ENCODE data around the gene CXCL5. TPM values are rescaled to one million over a fixed set of nuclear protein-coding genes. Genes with fewer than 3 reads are reported as not detected.
"Not testable (repeated sequence)": the region's sequence is repeated elsewhere in the genome, so short reads cannot be mapped to it uniquely, and the experiment has no call there.

Gene CXCL5
- polyA plus RNA-seq, 3 donors, result 0.11 to 0.17 (median 0.12) TPM

DNA sequence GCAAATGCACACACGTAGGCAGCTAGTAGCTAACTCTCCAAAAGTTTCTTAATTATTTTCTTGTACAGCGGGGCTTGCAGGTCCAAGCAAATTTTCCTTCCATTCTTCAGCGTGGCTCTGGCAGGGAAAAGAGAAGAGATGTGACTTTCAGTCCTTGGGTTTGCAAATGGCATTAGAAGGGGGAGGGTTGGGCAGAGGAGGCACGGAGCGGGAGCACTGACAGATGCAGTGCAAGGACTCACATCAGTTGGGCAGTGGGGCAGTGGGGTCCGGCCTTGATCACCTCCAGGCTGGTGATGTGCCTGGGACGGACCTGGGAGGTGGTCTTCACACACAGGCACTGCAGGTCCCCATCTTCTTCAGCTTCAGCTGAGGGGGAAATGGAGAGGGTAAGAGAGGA is 17.3 kb downstream of the CXCL5 start:
- not testable (repeated sequence) for DNase-seq (ENCODE audit: extremely low read depth in 1 of 11, low read depth in 9 of 11, low spot score in 4 of 11)

GRCh38 chr4:73979407-73979957 is 19.0 kb downstream of the CXCL5 start:
- no peak for DNase-seq (ENCODE audit: extremely low read depth in 1 of 11, low read depth in 9 of 11, low spot score in 4 of 11)

DNA sequence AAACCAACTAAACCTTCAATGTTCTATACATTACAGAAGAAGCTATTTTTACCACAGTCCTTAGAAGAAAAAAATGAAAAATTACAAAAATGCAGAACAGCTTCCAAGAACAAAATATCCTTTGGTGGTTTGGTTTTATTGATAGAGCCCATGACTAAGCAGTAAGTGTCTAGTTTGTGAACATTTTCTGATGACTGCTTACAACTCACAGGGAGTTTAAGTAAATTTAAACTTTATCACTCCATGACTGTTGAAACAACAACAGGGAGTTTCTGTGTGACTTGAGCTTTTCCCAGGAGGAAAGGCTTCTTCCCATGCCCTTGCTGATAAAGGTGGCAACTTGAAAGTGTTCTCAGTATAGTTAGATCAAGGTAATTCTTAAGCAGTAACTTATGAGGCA is 19.6 kb downstream of the CXCL5 start:
- DNase-seq (ENCODE audit: extremely low read depth in 1 of 11, low read depth in 9 of 11, low spot score in 4 of 11), result no peak

DNA sequence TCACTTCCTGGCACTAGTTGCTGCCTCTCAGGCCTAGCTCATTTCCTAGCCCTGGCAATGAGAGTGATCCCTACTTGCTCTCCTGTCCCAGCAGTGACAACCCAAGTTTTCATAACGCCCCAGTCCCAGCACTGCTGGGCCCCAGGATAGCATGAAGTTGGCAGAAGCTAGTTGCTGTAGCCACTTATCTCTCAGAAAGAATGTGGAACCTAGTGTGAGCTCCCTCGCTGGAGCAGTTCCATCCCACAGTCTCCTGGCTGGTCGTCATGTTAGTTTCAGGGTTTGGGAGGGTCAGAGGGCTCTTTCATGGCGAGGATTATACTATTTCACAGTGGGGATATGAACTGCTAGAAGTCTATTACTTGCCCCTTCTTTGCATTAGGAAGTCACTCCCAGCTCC is 21.8 kb downstream of the CXCL5 start:
- no peak for DNase-seq (ENCODE audit: extremely low read depth in 1 of 11, low read depth in 9 of 11, low spot score in 4 of 11)

GRCh38 chr4:73976217-73976616 is 22.3 kb downstream of the CXCL5 start:
- no peak for DNase-seq (ENCODE audit: extremely low read depth in 1 of 11, low read depth in 9 of 11, low spot score in 4 of 11)

DNA sequence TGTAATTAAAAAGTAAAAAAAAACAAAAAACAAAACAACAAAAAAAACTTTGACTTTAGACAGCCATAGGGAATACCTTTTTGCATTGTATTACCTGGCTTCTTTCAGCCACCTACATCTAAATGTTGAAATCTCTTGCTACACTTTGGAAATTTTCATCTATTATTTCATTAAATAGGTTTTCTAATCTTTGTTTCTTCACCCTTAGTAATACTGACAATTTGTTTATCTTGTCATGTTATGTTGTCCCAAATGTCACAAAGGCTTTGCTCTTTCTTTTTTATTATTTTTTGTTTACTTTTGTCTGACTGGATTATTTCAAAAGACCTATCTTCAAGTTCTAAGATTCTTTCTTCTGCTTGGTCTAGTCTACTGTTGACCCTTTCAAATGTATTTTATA is 24.1 kb downstream of the CXCL5 start:
- DNase-seq (ENCODE audit: extremely low read depth in 1 of 11, low read depth in 9 of 11, low spot score in 4 of 11), result no peak

- no peak for DNase-seq (ENCODE audit: extremely low read depth in 1 of 11, low read depth in 9 of 11, low spot score in 4 of 11)
Observed at GRCh38 chr4:73970945-73971344, 27.5 kb downstream of the CXCL5 start.

- DNase-seq (ENCODE audit: extremely low read depth in 1 of 11, low read depth in 9 of 11, low spot score in 4 of 11), result no peak
Observed at GRCh38 chr4:73970011-73970410, 28.5 kb downstream of the CXCL5 start.

DNA sequence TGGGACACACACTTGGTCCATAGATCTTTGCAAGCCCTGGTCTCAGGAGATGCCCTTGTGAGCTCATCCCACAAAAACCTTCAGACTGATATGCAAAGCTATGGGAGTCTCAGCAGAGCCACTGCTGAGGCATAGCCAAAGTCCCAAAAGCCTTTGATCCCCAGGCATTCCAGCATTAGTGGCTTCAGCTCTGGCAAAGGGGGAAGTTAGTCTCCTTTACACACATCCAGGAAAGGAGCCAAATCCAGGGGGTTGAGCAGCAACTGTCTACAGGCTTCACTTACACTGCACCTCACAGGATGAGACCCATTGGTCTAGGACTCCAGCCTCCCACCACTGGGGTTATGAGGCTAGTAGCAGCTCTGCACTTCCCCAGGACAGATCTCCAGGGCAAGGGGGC is 30.6 kb downstream of the CXCL5 start:
- DNase-seq (ENCODE audit: extremely low read depth in 1 of 11, low read depth in 9 of 11, low spot score in 4 of 11), result no peak

- no peak for DNase-seq (ENCODE audit: extremely low read depth in 1 of 11, low read depth in 9 of 11, low spot score in 4 of 11)
Observed at GRCh38 chr4:73964862-73965611, 33.4 kb downstream of the CXCL5 start.

DNA sequence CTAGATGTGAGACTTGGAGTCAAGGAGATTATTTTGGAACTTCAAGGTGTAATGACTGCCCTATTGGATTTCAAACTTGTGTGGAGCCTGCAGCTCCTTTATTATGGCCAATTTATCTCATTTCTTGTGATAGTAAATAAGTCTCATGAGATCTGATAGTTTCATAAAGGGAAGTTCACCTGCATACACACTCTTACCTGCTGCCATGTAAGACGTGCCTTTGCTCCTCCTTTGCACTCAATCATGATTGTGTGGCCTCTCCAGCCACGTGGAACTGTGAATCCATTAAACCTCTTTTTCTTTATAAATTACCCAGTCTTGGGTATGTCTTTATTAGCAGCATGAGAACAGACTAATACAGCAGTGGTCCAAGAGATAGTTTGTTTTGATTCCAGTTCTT is 35.8 kb downstream of the CXCL5 start:
- no peak for DNase-seq (ENCODE audit: extremely low read depth in 1 of 11, low read depth in 9 of 11, low spot score in 4 of 11)

DNA sequence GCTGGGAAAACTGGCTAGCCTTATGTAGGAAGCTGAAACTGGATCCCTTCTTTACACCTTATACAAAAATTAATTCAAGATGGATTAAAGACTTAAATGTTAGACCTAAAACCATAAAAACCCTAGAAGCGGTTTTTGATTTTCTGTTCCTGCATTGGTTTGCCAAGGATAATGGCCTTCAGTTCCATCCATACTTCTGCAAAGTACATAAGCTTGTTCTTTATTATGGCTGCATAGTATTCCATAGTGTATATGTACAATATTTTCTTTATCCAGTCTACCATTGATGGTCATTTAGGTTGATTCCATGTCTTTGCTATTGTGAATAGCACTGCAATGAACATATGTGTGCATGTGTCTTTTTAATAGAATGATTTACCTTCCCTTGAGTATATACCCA is 39.4 kb downstream of the CXCL5 start:
- not testable (repeated sequence) for DNase-seq (ENCODE audit: extremely low read depth in 1 of 11, low read depth in 9 of 11, low spot score in 4 of 11)

DNA sequence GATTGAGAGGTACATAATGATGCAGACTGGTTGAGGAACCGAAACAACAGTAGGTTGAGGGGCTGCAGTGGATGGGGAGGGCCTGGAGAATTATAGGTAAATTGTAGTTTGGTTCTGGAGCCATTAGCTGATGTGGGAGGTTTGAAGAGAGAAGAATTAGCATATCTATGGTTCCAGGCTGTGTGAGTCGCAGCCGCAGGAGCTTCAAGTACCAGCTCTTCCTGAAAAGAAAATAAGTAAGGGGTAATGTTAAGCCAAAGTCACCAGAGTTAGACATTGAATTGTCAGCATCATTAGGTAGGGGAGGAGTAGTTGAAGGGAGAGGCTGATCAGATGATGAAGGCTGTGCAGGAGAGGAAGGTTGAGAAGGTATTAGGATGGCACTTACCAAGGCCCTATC is 46.1 kb downstream of the CXCL5 start:
- DNase-seq (ENCODE audit: extremely low read depth in 1 of 11, low read depth in 9 of 11, low spot score in 4 of 11), result no peak

GRCh38 chr4:73950376-73950920 is 48.0 kb downstream of the CXCL5 start:
- peak in 1 of 11 donors; percentile 1 for DNase-seq (ENCODE audit: extremely low read depth in 1 of 11, low read depth in 9 of 11, low spot score in 4 of 11)

DNA sequence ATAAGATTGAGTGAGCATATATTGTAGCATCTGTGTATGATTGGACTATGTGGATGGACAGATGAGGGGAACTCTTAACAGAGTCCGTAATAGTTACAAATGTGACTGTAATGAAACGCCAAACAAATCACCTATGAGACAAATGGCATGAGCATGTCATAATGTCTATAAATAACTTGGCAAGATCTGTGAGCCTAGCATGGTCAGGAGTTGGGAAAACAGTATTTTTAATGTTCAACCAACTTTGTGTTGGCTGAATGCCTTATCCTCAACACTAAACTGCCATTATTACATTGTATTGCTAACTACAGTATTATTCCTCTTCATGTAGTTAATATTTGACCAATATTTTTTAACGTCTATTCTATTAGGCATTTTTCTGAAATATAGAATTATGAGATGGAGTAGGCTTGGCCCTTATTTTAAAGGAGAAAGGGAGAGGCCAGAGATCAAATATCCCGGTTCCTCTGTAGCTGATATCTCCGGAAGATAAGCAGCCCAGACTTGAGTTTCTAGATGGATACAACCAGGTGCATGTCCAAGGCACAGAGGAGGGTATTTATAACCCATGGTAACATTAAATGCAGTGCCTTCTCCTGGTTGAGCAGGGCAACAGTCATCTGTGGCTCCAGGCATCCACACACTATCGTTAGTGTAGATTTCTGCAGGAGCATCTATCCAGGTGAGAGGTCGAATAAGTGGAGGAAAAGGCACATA is 49.3 kb downstream of the CXCL5 start:
- no peak for DNase-seq (ENCODE audit: extremely low read depth in 1 of 11, low read depth in 9 of 11, low spot score in 4 of 11)

GRCh38 chr4:73948291-73948690 is 50.2 kb downstream of the CXCL5 start:
- DNase-seq (ENCODE audit: extremely low read depth in 1 of 11, low read depth in 9 of 11, low spot score in 4 of 11), result no peak

- no peak for DNase-seq (ENCODE audit: extremely low read depth in 1 of 11, low read depth in 9 of 11, low spot score in 4 of 11)
Observed at GRCh38 chr4:73947239-73947985, 51.1 kb downstream of the CXCL5 start.

DNA sequence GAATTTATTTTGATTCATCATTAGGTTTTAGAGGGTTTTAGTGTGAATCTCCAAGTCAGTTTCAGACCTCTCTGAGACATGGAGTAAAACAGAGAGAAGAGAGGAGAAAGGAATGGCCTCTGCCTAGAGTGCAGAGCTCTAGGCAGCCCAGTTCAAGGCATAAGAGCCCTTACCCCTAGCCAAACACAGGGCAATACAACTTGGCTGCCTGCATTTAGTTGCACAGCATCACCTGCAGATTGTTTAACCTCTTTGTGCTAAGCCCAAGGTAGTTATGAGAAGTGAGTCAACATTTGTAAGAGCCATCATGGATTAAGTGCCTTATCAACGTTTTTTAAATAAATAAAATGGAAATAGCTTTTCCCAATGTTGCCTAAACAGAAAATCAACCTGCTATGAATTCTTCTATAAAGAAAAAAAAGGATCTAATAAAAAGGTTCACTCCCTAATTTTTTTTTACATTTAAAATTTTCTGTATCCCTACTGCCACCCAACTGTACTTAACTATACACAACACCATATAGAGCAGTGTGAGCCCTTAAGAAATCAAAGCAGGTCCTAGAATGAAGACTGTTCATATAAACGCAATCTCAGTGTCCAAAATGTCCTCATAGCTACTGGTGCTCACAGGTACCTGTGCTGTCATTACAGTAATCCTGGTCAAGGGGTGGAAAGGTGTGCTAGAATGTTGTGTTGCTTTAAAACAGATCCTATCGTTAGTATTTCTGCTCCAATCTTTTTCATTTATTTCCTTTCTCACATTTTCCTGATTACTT is 52.6 kb downstream of the CXCL5 start:
- no peak for DNase-seq (ENCODE audit: extremely low read depth in 1 of 11, low read depth in 9 of 11, low spot score in 4 of 11)
